Measurements from ENCODE around the gene LIPF. TPM values are rescaled to one million over a fixed set of nuclear protein-coding genes. Genes with fewer than 3 reads are reported as not detected.
"Not testable (repeated sequence)": the region's sequence is repeated elsewhere in the genome, so short reads cannot be mapped to it uniquely, and the experiment has no call there.

The LIPF gene, protein sequence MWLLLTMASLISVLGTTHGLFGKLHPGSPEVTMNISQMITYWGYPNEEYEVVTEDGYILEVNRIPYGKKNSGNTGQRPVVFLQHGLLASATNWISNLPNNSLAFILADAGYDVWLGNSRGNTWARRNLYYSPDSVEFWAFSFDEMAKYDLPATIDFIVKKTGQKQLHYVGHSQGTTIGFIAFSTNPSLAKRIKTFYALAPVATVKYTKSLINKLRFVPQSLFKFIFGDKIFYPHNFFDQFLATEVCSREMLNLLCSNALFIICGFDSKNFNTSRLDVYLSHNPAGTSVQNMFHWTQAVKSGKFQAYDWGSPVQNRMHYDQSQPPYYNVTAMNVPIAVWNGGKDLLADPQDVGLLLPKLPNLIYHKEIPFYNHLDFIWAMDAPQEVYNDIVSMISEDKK
- not detected for total RNA-seq
- long read RNA-seq: 0 reads

DNA sequence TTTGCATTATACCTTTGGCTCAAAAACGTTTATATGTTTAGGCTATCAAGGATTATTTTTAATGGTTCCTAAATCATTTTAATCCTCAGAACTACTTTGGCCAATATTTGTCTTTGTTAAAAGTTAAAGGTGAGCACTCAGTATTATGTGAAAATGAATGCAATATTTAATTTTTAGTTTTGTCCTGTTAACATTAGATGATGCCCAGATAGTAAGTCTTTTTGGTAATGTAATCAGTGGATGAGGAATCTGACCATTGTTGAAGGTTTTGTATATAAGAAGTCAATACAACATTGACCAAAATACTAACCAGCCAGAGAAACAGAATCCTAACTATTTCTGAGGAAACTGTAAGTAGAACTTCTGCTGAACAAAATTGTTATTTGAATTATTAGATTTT, at the start of gene LIPF:
TSS of gene LIPF (plus strand) at position 301 of the 400 bp plus-strand sequence. CDS start 2,856 bp downstream, outside the sequence.
- no peak for DNase-seq
- no peak for ATAC-seq (ENCODE audit: poor library complexity)
- intact Hi-C loops (cut with DNase I): no loop called here

DNA sequence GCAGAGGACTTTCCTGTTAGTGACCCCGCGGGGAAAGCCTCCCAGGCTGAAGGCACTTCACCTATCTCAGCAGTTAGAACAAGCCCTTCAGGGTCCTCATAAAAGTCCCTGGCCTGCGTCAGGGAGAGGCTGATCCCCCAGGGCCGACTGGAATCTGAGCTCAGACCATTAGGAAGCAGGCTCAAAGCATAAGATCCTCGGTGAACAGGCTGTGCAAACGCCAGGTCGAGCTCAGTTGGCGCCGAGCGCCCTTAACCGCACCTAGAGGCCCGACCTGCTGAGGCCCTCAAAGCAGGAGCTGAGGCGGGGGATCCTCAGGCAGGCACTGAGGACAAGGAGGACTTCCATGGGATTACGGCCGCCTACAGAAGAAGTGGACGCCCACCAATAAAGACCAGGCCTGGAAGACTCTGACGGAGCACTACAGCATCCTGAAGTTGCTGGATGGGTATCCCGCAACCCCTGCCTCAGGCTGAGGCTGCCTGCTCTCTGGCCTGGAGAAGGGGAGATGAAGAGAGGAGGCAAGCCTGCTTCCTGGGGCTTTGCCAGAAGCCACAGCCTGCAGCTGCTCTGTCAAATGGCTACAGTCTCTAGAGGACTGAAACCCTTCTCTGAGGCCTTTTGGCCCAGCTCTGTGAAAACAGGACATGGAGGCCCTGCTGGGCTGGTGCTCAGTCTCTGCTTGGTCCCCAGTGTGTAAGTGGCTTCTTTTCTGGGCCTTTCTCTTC, 47.8 kb upstream of the LIPF start:
- DNase-seq (peak; percentile 50), ATAC-seq (ENCODE audit: poor library complexity) (peak; percentile 69)
- intact Hi-C loops (cut with DNase I): no loop called here

DNA sequence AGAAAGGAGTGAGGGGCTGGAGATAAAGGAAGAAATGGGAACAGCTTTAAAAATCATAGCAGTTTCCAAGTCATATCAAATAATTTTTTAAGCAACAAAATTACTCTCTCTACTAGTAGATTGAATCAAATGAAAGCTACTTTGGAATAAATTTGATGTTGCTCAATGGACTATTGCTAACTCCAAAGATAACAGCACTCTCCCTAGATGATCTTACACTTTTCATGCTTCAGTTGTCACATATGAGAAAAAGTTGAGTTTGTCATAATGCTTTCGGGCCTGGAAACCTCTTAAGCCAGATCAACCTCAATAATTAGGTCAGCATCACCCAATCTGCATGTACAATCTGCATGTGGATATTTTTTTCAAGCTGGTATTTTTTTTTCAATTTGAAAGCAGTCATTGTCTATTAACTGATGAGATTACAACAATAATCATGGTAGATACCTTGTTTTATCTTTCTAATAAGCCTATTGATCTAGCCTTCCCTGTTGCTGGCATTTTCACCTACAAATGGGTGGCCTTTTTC, 46.4 kb upstream of the LIPF start:
- intact Hi-C loops (cut with DNase I): no loop called here
- peak; percentile 18 for ATAC-seq (ENCODE audit: poor library complexity)
- DNase-seq: no peak

DNA sequence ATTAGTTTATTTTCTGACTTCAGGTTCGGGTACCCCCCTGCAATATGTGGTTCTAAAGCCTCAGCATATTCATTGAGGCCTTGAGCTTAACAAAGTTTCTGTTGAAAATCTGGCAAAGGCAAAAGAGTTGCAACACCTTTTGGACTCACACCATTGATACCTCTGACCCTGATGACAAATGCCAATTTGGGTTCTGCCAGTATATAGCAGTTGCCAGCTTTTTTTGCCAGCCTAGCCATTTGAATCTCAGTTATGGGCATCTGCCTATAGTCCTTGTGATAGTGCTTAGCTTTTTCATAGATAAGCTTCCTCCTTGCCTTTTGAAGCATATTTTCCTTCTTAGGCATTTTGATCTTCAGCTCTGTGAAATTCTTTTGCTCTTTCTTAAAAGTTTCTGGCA, 45.7 kb upstream of the LIPF start:
- ATAC-seq (ENCODE audit: poor library complexity) (no peak), DNase-seq (no peak)
- intact Hi-C loops (cut with DNase I): no loop called here

DNA sequence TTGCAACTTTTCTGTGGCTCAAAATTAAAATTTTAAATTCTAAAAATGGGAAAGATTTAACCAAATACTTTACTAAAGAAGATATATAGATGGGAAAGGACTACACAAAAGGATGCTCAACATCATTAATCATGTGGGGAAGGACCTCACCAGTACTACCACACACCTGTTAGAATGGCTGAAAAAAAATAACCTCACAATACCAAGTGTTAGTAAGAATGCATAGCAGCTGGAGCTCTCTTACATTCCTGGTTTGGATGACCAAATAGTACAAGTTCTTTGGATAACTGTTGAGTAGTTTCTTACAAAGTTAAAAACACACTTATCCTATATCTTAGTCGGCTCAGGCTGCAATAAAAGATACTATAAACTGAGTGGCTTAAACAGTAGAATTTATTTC, 43.8 kb upstream of the LIPF start:
- DNase-seq (no peak), ATAC-seq (ENCODE audit: poor library complexity) (no peak)
- intact Hi-C loops (cut with DNase I): no loop called here

DNA sequence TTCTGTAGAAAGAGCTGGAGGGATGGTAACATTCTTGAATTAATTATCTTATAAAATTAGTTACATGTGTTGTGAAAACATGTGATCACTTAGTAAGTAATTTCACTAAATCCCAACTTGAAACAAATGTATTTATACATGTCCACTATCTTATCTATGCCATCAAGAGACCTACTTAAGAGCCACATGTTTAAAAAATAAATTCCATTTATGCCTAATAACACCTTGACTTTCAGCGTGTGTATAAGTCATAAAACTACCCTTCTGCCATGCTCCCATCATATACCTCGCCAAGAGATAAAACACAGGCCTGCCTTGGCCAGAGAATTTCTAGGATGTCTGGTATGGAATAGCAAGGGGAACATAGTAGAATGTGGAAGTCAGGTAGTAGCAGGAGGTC, 40.4 kb upstream of the LIPF start:
- DNase-seq: no peak
- intact Hi-C loops (cut with DNase I): no loop called here
- ATAC-seq (ENCODE audit: poor library complexity): no peak

DNA sequence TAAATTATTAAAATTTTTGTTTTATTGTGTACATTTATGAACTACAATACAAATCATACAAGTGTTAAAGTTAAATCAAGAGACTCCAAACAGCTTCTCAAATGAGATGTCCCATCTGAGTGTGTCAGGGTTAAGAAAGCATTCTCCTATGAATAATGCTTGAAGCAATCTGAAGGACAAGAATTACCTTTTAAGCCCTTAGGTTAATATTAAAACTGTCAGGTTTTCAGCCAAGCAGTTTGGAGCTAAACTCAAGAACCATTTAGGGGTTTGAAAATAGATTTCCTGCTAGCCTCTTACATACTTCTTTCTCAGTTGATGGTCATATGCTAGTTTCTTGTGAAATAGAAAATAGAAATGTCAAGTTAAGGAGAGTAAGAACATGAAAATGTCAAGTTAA, 39.4 kb upstream of the LIPF start:
- intact Hi-C loops (cut with DNase I): no loop called here
- DNase-seq (no peak), ATAC-seq (ENCODE audit: poor library complexity) (no peak)

DNA sequence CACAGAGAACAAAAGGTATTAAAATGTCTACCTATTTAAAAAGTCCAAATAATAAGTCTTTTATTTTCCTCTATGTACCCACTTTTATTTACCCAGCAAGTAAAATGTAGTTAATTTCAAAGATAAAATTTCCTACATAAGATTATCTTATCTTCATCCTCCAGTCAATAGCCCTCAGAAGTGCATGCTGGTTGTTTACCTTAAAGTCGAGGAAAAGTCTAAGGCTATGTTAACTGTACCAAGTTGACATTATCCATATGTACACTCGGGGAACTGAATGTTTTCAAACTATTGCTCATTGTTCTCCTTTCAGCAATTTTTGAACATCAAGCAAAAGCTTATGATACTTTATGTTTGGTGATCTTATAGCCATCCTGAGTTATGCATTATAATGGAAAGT, 24.1 kb upstream of the LIPF start:
- no peak for ATAC-seq (ENCODE audit: poor library complexity)

DNA sequence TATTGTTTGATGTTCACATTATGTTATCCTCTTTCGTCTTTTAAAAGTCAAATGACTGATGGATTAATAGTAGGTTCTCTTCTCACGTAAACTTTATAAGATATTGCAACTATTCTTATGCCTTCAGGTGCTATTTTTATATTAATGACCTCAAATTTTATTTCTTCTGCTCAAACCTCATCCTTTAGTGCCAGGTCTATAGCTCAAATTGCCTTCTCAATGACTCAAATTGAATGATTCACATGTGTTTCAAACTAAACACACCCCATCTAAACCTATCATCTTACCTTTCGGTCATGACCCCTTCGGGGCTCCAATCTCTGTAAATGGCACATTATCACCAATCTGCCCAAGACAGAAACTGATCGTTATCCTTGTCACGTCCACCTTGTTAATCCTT, 22.0 kb upstream of the LIPF start:
- ATAC-seq (ENCODE audit: poor library complexity) (no peak), DNase-seq (no peak)
- intact Hi-C loops (cut with DNase I): no loop called here

More for the DNA sequence above, 24.1 kb upstream of the LIPF start:
- no peak for DNase-seq
- intact Hi-C loops (cut with DNase I): no loop called here

DNA sequence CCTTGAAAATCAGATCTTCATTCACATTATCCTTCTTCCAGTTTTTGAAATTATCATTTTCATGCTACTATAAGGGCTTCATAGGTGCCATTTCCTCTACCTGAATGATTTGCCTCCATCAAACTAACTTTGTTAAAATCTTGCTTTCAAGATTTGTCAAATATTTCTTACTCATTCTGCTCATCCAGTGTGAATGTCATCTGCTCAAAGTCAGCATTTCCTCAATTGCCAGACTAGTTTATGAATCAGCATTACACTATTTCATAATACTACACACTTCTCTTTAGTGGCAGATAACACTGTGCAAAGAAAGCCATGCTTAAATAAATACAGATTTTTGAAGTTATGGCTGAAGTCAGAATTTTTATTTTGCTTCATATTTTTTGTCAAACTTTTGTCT, 21.3 kb upstream of the LIPF start:
- intact Hi-C loops (cut with DNase I): no loop called here
- no peak for DNase-seq
- no peak for ATAC-seq (ENCODE audit: poor library complexity)

DNA sequence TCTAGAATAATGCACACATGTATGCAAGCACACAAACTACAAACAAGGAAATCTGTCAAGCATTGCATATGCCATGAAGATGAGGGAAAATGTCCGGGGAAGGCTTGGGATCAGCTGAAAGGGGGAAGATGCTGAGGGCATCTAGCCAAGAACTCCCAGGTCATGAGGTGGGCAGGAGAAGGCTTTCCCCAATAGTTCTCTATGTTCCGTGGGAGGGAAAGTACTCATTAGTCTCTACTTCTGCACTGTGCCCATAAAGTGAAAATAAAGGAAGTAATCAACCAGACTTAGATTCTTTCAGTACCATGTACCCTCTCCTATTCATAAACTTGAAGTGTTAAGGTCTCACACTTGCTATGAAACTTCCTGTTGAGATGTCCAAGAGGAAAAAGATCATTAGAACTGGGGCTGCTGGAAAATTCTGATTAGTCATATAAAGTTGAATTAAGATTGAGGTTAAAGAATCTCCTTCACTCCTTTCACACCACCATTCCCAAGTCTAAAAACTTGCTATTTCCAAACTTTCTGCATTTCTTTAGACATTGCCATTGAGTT, 17.1 kb upstream of the LIPF start:
- intact Hi-C loops (cut with DNase I): no loop called here
- no peak for DNase-seq

DNA sequence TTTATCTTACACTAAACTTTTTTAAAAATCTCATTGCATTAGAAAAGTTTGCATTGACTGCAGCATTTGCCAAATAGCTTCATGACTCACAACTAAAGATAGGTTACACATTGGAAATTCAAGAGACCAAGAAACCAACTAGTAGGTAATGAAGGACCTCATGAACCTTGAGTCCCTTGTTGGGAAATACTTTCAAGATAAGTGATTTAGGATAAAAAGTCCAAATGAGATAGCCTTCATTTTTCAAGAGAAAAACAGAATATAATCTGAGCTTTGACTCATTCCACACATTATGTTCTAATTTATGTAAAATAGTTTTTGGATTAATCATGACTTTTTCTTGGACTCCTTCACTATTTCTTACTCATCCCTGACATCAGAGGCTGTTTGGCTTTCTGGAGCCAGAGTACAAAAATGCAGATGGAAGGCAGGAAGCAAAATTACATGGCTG, 13.1 kb upstream of the LIPF start:
- intact Hi-C loops (cut with DNase I): no loop called here
- DNase-seq (no peak), ATAC-seq (ENCODE audit: poor library complexity) (no peak)

More for the DNA sequence above, 17.1 kb upstream of the LIPF start:
- ATAC-seq (ENCODE audit: poor library complexity): no peak

DNA sequence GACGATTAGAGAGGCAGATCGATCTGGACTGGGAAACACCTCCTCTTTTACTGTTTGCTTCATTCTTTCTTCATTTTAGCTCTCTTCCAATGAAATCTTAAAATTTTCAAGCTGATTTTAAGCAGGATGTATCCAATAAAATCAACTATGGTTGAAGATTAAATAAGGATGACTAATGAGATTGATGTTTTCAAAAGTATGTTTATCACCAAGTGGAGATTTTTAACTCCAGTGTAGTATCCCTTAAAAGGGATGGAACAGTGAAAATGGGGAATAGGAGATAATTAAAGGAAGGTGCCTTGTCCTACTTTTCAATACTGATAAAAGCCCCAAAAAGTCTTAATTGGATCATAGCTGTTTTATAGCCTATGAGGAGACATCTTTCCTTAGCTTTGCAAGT, 11.6 kb upstream of the LIPF start:
- no peak for ATAC-seq (ENCODE audit: poor library complexity)
- DNase-seq: no peak
- intact Hi-C loops (cut with DNase I): no loop called here

DNA sequence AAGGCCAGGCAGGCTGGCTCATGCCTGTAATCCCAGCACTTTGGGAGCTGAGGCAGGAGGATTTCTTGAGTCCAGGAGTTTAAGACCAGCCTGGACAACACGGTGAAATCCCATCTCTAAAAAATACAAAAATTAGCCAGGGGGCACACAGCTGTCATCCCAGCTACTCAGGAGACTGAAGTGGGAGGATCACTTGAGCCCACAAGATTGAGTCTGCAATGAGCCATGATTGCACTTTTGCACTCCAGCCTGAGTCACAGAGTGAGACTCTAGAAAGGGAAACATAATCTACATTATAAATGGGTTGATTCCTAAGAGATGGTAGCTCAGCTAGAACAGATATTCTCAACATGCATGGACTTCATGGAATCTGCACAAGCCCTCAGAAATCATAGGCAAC, 6.3 kb upstream of the LIPF start:
- DNase-seq: no peak
- no peak for ATAC-seq (ENCODE audit: poor library complexity)
- intact Hi-C loops (cut with DNase I): no loop called here

DNA sequence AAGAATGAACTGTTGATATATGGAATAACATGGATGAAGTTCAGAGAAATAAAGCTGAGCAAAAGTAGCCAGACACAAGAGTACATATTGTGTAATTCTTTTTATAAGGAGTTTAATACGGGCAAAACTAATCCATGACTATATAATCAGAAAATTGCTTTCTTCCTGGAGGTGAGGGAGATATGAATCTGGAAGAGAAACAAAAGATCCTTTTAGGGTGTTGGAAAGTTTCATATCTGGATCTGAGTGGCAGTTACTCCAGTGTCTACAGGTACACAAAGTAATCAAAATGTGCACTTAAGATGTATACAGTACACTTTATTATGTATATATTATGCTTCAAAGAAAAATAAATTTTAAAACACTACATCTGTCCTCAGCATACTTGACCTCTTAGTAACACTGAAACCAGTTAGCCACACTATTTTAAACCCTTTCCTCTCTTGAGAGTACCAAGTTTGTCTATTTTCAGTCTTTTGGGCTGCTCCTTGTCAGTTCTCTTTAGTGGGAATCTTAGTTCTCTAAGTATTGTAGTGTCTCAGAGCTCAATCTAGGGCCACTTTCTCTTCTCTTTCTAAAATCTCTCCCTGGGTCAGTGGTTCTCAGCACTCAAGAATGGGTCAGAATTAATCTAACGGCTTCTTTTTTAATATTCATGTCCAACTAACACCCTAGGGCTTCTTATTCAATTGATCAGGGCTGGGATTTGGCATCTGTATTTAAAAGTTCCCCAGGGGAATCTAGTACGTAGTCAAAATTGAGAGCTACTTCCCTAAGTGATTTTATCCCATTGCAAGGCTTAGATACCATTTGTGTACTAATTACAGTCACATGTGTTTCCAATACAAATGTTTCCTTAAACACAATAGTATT, 4.3 kb upstream of the LIPF start:
- intact Hi-C loops (cut with DNase I): no loop called here
- DNase-seq (no peak), ATAC-seq (ENCODE audit: poor library complexity) (no peak)

DNA sequence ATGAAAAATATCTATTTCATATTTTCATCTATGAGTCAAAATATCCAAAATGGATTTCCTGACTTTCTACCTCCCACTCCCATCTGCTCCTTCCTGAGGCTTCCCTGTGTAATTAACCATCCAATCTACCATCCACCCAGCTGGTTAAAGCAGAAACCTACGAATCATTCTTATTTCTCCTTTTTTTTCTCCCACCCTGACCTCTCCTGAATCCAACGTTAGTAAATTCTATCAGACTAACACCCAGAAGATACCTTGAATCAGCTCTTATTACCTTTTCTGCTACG, 3.7 kb upstream of the LIPF start:
- ATAC-seq (ENCODE audit: poor library complexity) (no peak), DNase-seq (no peak)
- intact Hi-C loops (cut with DNase I): no loop called here

DNA sequence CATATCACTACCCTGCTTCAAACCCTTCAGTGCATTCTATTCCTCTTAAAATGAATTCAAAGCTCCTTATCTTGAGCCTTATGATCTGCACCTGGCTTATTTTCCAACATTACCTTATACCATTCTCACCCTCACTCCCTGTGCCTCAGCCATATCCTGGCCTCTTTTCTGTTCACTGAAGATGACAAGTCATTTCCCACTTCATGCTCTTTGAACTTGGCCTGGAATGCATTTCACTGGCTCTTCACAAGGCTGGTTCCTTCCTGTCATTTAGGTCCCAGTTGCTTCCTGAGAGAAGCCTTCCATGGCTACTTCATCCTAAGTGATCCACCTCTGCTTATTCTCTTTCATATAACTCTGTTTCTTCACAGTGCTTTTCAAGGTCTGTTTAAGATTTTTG, 3.2 kb upstream of the LIPF start:
- no peak for DNase-seq
- intact Hi-C loops (cut with DNase I): no loop called here
- ATAC-seq (ENCODE audit: poor library complexity): no peak

DNA sequence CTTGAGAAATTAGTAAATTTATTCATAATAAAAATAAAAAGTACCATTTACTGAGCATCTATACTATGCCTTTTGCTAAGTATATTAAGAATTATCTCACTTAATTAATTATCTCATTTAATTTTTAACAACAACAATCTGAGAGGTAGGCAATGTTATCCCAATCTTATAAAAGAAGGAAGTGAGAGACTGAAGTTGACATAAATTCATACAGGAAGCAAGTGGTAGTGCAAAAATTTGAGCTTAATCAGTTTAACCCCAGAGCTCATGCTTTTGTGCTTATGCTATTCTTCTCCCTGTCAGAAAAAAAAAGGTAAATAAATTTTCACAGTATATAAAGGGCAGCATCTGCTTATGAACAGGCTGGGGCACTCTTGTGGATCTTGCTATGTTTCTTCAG, 2.7 kb upstream of the LIPF start:
- intact Hi-C loops (cut with DNase I): no loop called here

DNA sequence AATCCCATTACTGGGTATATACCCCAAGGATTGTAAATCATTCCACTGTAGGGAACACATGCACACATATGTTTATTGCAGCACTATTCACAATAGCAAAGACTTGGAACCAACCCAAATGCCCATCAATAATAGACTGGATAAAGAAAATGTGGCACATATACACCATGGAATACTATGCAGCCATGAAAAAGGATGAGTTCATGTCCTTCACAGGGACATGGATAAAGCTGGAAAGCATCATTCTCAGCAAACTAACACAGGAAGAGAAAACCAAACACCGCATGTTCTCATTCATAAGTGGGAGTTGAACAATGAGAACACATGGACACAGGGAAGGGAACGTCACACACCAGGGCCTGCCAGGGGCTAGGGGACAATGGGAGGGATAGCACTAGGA, 1.1 kb upstream of the LIPF start:
- ATAC-seq (ENCODE audit: poor library complexity); intact Hi-C loops (cut with DNase I); DNase-seq: not testable (repeated sequence)

More for the DNA sequence above, 2.7 kb upstream of the LIPF start:
- ATAC-seq (ENCODE audit: poor library complexity): no peak
- DNase-seq: no peak

Measured in Right ventricle myocardium superior (tissue), 1 donor.